Measurements from ENCODE around the gene RGR. TPM values are rescaled to one million over a fixed set of nuclear protein-coding genes. Genes with fewer than 3 reads are reported as not detected.

RGR gene
- total RNA-seq, 1 experiment from 2014 or later: not detected

DNA sequence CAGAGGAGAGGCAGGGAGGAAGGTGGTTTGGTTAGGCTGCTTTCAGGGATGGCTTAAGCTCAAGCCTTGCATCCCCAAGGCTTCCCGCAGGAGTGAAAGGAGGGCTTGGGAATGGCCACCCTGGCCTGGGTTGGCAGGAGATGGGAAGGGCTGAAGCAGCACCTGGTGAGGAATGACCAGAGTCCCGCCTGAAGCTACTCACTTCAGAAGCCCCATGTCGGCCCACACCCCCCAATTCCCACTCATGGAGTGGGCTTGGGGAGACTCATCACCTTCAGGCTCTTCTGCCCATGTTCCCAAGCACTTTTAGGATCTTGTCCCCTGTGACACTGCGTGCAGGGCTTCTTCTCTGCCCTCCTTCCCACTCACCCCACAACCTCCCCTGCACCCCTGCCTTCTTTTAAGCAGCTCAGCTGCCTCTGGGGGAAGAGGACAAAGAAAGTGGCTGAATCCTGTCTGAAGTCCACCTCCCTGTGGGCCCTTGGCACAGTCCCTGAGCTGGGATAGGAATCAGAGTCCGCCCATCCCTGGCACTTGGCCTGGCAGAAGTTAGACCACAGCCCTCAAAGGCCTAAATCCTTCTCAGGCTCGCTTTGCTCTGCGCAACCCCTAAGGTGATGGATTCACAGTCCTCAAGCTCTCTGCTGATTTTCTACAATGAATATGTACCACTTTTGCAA is 16.5 kb downstream of the RGR start:
- no peaks in the 10 kb centered on the region for H3K9me3 ChIP-seq (ENCODE audit: control insufficient read depth, insufficient read depth, low read depth, low read length)
- ATAC-seq (no peak), DNase-seq (ENCODE audit: low read depth, low spot score) (no peak)
- POLR2A ChIA-PET: no interaction called here
- in situ Hi-C loops (cut with HindIII; ENCODE audit: low pct_unique_long_range_greater_than_20kb, low sequenced_read_pairs): no loop called here
- CTCF ChIA-PET: interaction anchor here (0.6 kb wide), 1 partner anchor 52 kb away, joined by 3 read pairs; no protein-coding TSS in a partner anchor
- no peak overlapping the region for H3K27ac ChIP-seq (ENCODE audit: low read length)
- BruUV-seq (replicated peaks): no TSS peak
- intact Hi-C loops (cut with micrococcal nuclease; ENCODE audit: unreplicated experiment): loop anchor here (5.0 kb wide), 1 partner anchor 101 kb away; no protein-coding TSS in a partner anchor
- H3K27me3 ChIP-seq (ENCODE audit: control insufficient read depth, insufficient read depth, low read length): peaks cover 3% of the 10 kb centered on the region; the same call in 1 of the 2 replicates
- no peak for TF ChIP-seq TCF7L2 (IDR thresholded peaks at IDR 0.05; ENCODE audit: low read depth, low read length)
- TF ChIP-seq, protein P1, sequence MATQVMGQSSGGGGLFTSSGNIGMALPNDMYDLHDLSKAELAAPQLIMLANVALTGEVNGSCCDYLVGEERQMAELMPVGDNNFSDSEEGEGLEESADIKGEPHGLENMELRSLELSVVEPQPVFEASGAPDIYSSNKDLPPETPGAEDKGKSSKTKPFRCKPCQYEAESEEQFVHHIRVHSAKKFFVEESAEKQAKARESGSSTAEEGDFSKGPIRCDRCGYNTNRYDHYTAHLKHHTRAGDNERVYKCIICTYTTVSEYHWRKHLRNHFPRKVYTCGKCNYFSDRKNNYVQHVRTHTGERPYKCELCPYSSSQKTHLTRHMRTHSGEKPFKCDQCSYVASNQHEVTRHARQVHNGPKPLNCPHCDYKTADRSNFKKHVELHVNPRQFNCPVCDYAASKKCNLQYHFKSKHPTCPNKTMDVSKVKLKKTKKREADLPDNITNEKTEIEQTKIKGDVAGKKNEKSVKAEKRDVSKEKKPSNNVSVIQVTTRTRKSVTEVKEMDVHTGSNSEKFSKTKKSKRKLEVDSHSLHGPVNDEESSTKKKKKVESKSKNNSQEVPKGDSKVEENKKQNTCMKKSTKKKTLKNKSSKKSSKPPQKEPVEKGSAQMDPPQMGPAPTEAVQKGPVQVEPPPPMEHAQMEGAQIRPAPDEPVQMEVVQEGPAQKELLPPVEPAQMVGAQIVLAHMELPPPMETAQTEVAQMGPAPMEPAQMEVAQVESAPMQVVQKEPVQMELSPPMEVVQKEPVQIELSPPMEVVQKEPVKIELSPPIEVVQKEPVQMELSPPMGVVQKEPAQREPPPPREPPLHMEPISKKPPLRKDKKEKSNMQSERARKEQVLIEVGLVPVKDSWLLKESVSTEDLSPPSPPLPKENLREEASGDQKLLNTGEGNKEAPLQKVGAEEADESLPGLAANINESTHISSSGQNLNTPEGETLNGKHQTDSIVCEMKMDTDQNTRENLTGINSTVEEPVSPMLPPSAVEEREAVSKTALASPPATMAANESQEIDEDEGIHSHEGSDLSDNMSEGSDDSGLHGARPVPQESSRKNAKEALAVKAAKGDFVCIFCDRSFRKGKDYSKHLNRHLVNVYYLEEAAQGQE (IDR thresholded peaks at IDR 0.05; ENCODE audit: insufficient read depth in 1 of 2, low read depth in 2 of 2, low read length in 1 of 2): no peak
- TF ChIP-seq, protein P2, sequence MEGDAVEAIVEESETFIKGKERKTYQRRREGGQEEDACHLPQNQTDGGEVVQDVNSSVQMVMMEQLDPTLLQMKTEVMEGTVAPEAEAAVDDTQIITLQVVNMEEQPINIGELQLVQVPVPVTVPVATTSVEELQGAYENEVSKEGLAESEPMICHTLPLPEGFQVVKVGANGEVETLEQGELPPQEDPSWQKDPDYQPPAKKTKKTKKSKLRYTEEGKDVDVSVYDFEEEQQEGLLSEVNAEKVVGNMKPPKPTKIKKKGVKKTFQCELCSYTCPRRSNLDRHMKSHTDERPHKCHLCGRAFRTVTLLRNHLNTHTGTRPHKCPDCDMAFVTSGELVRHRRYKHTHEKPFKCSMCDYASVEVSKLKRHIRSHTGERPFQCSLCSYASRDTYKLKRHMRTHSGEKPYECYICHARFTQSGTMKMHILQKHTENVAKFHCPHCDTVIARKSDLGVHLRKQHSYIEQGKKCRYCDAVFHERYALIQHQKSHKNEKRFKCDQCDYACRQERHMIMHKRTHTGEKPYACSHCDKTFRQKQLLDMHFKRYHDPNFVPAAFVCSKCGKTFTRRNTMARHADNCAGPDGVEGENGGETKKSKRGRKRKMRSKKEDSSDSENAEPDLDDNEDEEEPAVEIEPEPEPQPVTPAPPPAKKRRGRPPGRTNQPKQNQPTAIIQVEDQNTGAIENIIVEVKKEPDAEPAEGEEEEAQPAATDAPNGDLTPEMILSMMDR (IDR thresholded peaks at IDR 0.05): no peak
- TF ChIP-seq SIN3A (IDR thresholded peaks at IDR 0.05; ENCODE audit: borderline replicate concordance, insufficient read depth, low read depth, low read length): no peak
- no peak for TF ChIP-seq POLR2AphosphoS5 (IDR thresholded peaks at IDR 0.05; ENCODE audit: low read depth, low read length)
- H3K4me3 ChIP-seq (ENCODE audit: low read depth in 2 of 2, low read length in 2 of 2): no peak overlapping the region
- no peaks in the 10 kb centered on the region for H3K4me1 ChIP-seq (ENCODE audit: control insufficient read depth, insufficient read depth, low read length)
- no peaks in the 10 kb centered on the region for H3K36me3 ChIP-seq (ENCODE audit: control insufficient read depth, insufficient read depth, low read length)

DNA sequence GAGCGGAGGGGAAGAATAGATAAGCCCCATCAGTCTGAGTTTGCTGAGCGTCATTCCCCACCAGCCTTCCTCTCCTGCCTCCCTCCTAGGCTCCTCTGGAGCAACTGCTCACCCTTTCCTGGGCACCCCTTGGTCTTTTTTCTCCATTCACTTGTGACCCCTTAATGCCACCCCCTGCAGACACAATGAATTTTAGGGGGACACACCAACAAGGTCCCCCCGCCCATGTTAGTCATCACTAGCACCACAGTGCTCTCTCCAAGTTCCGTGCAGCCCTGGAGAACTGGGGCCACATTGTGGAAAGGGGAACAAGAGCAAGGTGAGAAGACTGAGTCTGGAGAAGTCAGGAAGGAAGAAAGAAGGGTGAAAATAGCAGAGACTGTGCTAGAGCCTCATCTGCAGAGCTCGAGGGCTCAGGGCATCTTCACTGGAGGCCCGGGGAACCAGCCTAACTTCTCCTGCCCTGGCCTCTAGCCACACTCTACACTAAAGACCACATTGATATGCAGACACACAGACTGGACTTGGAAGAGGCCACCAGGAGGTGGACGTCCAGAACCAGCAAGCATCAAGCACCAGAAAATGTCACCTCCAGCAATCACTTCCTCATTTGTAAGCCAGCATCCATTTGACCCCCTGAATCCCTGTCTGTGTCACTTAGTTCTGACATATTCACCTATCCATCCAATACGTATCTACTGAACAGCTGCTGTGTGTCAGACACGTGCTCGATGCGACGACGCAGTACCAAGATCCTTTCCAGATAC is 17.5 kb downstream of the RGR start:
- H3K4me1 ChIP-seq (ENCODE audit: control insufficient read depth, insufficient read depth, low read length): no peaks in the 10 kb centered on the region
- TF ChIP-seq POLR2AphosphoS5 (IDR thresholded peaks at IDR 0.05; ENCODE audit: low read depth, low read length) (no peak), SIN3A (IDR thresholded peaks at IDR 0.05; ENCODE audit: borderline replicate concordance, insufficient read depth, low read depth, low read length) (no peak), TCF7L2 (IDR thresholded peaks at IDR 0.05; ENCODE audit: low read depth, low read length) (no peak)
- TF ChIP-seq, protein P1 (IDR thresholded peaks at IDR 0.05; ENCODE audit: insufficient read depth in 1 of 2, low read depth in 2 of 2, low read length in 1 of 2): no peak
- TF ChIP-seq, protein P2 (IDR thresholded peaks at IDR 0.05): no peak
- no peaks in the 10 kb centered on the region for H3K9me3 ChIP-seq (ENCODE audit: control insufficient read depth, insufficient read depth, low read depth, low read length)
- in situ Hi-C loops (cut with HindIII; ENCODE audit: low pct_unique_long_range_greater_than_20kb, low sequenced_read_pairs) (no loop called here), intact Hi-C loops (cut with micrococcal nuclease; ENCODE audit: unreplicated experiment) (loop anchor here (5.0 kb wide), 1 partner anchor 100 kb away; no protein-coding TSS in a partner anchor)
- ChIA-PET POLR2A (interaction anchor here (0.6 kb wide), 1 partner anchor 154 kb away, joined by 3 read pairs; no protein-coding TSS in a partner anchor), CTCF (no interaction called here)
- no peak for DNase-seq (ENCODE audit: low read depth, low spot score)
- no TSS peak for BruUV-seq (replicated peaks)
- no peaks in the 10 kb centered on the region for H3K36me3 ChIP-seq (ENCODE audit: control insufficient read depth, insufficient read depth, low read length)
- peaks cover 3% of the 10 kb centered on the region; the same call in 1 of the 2 replicates for H3K27me3 ChIP-seq (ENCODE audit: control insufficient read depth, insufficient read depth, low read length)
- H3K27ac ChIP-seq (ENCODE audit: low read length): no peak overlapping the region
- no peak for ATAC-seq
- no peak overlapping the region for H3K4me3 ChIP-seq (ENCODE audit: low read depth in 2 of 2, low read length in 2 of 2)
